CD4-positive, alpha-beta T cell treated with Interleukin-4 for 4 hours (primary cell): Measurements from ENCODE around the gene SLC6A20.

Experiments used
- DNase-seq: peaks from one replicate; pipeline ENCODE4 v3.0.0-alpha.2; 2020

The SLC6A20 gene

GRCh38 chr3:45800611-45801010, 4.3 kb upstream of the SLC6A20 start:
- DNase-seq, result no peak

- no peak for DNase-seq
These were observed 3.2 kb upstream of the SLC6A20 start for GRCh38 chr3:45799586-45799985.

GRCh38 chr3:45798034-45798433, 1.7 kb upstream of the SLC6A20 start:
- DNase-seq, result no peak

- no peak for DNase-seq
These were observed 734 bp upstream of the SLC6A20 start for GRCh38 chr3:45796902-45797637.

- DNase-seq, result no peak
These were observed 841 bp downstream of the SLC6A20 start for GRCh38 chr3:45795509-45795881.

GRCh38 chr3:45794660-45795059, 1.7 kb downstream of the SLC6A20 start:
- DNase-seq, result no peak

- DNase-seq, result no peak
These were observed 2.2 kb downstream of the SLC6A20 start for GRCh38 chr3:45794177-45794560.

- DNase-seq, result no peak
These were observed 2.7 kb downstream of the SLC6A20 start for GRCh38 chr3:45793482-45794176.

- DNase-seq, result no peak
These were observed 3.7 kb downstream of the SLC6A20 start for GRCh38 chr3:45792516-45793172.

- no peak for DNase-seq
These were observed 4.3 kb downstream of the SLC6A20 start for GRCh38 chr3:45792036-45792435.

- no peak for DNase-seq
These were observed 5.7 kb downstream of the SLC6A20 start for GRCh38 chr3:45790596-45790995.

- no peak for DNase-seq
These were observed 7.0 kb downstream of the SLC6A20 start for GRCh38 chr3:45789235-45789812.

- DNase-seq, result no peak
These were observed 8.8 kb downstream of the SLC6A20 start for GRCh38 chr3:45787551-45787950.

GRCh38 chr3:45786801-45787495, 9.4 kb downstream of the SLC6A20 start:
- DNase-seq, result no peak

- DNase-seq, result no peak
These were observed 10.7 kb downstream of the SLC6A20 start for GRCh38 chr3:45785605-45786150.

GRCh38 chr3:45783667-45784066, 12.7 kb downstream of the SLC6A20 start:
- DNase-seq, result no peak

GRCh38 chr3:45782381-45782780, 14.0 kb downstream of the SLC6A20 start:
- no peak for DNase-seq

GRCh38 chr3:45781841-45782240, 14.5 kb downstream of the SLC6A20 start:
- DNase-seq, result no peak

GRCh38 chr3:45781271-45781670, 15.1 kb downstream of the SLC6A20 start:
- no peak for DNase-seq

- DNase-seq, result no peak
These were observed 16.3 kb downstream of the SLC6A20 start for GRCh38 chr3:45779746-45780735.

GRCh38 chr3:45778761-45779201, 17.6 kb downstream of the SLC6A20 start:
- DNase-seq, result no peak
